ENCODE results near the gene PPFIBP2. TPM values are rescaled to one million over a fixed set of nuclear protein-coding genes. Genes with fewer than 3 reads are reported as not detected.
A peak's percentile ranks its signal among the peaks of the same experiment; 100 is the strongest.

The PPFIBP2 gene
- total and polyA plus RNA-seq, 2 of the 13 experiments (the other 11 are each of a cell fraction or from before 2014, with no cell fraction given) = 15.0 to 52.5 TPM

DNA sequence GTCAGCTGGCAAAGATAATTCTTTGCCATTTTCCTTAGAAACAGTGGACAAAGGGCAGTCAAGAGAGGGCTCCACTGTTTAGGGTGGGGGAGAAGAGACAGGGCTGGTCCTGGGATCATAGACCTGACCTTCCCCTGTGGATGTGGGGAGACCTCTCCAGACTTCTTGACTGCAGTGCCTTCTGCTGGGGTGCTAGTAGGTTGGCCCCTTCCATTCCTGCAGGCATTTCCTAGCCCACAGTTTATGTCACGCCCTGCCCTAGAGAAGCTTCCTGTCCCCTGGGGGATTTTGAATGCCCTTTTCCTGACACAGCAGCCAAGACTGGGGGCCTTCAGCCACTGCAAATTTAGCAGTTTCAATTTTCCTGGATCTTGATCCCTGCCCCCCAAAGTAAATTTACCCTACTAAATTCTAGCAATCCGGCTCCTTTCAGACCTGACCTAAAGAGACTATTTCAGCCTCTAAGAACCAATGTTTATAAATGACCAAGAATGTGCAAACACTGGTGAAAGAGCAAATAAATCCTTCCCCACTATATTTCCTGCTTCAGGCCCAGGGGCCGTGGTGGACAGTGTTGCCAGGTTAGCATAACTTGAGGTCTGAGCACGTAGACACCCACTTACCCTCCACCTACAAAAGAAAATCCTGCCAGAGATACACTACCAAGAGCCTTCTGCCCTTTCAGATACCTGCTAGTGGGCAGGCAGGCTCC, 58.4 kb downstream of the PPFIBP2 start (continued):
- TF ChIP-seq PBX3 (CRISPR knock-in tag; IDR thresholded peaks at IDR 0.05; ENCODE audit: borderline replicate concordance) (no peak), ASH2L (IDR thresholded peaks at IDR 0.05; ENCODE audit: insufficient read length, low read depth, low read length) (peak; percentile 51), FOXK1 (CRISPR knock-in tag; IDR thresholded peaks at IDR 0.05; ENCODE audit: borderline replicate concordance, low read depth) (peak; percentile 55; the same call in 1 of the 2 replicates), GRHL1 (CRISPR knock-in tag; conservative IDR thresholded peaks at IDR 0.05) (no peak), ZNF558 (CRISPR knock-in tag; IDR thresholded peaks at IDR 0.05; ENCODE audit: borderline replicate concordance) (no peak), PRDM10 (CRISPR knock-in tag; IDR thresholded peaks at IDR 0.05; ENCODE audit: low read depth) (peak; percentile 52; the same call in 1 of the 2 replicates), ZBTB3 (CRISPR knock-in tag; IDR thresholded peaks at IDR 0.05; ENCODE audit: borderline replicate concordance, low read depth) (no peak; the same call in 1 of the 2 replicates), GMEB1 (CRISPR knock-in tag; IDR thresholded peaks at IDR 0.05; ENCODE audit: borderline replicate concordance) (no peak), ZNF280D (CRISPR knock-in tag; IDR thresholded peaks at IDR 0.05) (no peak)
- TF ChIP-seq, protein P1, sequence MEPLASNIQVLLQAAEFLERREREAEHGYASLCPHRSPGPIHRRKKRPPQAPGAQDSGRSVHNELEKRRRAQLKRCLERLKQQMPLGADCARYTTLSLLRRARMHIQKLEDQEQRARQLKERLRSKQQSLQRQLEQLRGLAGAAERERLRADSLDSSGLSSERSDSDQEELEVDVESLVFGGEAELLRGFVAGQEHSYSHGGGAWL (CRISPR knock-in tag; IDR thresholded peaks at IDR 0.05) = no peak
- TF ChIP-seq, protein P2, sequence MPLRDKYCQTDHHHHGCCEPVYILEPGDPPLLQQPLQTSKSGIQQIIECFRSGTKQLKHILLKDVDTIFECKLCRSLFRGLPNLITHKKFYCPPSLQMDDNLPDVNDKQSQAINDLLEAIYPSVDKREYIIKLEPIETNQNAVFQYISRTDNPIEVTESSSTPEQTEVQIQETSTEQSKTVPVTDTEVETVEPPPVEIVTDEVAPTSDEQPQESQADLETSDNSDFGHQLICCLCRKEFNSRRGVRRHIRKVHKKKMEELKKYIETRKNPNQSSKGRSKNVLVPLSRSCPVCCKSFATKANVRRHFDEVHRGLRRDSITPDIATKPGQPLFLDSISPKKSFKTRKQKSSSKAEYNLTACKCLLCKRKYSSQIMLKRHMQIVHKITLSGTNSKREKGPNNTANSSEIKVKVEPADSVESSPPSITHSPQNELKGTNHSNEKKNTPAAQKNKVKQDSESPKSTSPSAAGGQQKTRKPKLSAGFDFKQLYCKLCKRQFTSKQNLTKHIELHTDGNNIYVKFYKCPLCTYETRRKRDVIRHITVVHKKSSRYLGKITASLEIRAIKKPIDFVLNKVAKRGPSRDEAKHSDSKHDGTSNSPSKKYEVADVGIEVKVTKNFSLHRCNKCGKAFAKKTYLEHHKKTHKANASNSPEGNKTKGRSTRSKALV (CRISPR knock-in tag; IDR thresholded peaks at IDR 0.05) = 0 out of 2 replicates have a peak, but pooled peaks have one; percentile 14
